GM12878 (cell line): ENCODE results near the gene SERPINB3. TPM values are rescaled to one million over a fixed set of nuclear protein-coding genes. Genes with fewer than 3 reads are reported as not detected.
"Not testable (repeated sequence)": the region's sequence is repeated elsewhere in the genome, so short reads cannot be mapped to it uniquely, and the experiment has no call there.

ENCODE experiments used
- ATAC-seq: fragments of 200-7000 bp; cut with Tn5 transposase; 3 replicates; pipeline ENCODE4 v1.9.1; 2020; ENCODE audit warnings: mild to moderate bottlenecking, moderate library complexity
- BruUV-seq: library from RNA; stranded (reverse); fragments of 400-500 nt; replicated peaks from 2 replicates; lab custom pipeline; 2021; lab: Mats Ljungman, UMichigan
- CTCF ChIA-PET: fragments of 300-600 bp; sonication (Branson Sonifier 250); formaldehyde crosslinking; extraction: SDS; loops from one replicate; lab custom pipeline; 2021; ENCODE audit warnings: inconsistent platforms; lab: Yijun Ruan, JAX
- POLR2A ChIA-PET: fragments of 350-600 bp; formaldehyde crosslinking; extraction: SDS; loops from one replicate; lab custom pipeline; 2021; ENCODE audit warnings: inconsistent platforms; lab: Charles Lee
- RAD21 ChIA-PET: fragments of 300-600 bp; sonication (Branson Sonifier 250); formaldehyde crosslinking; loops from one replicate; lab custom pipeline; 2023; ENCODE audit warnings: antibody characterized with exemption; ENCODE audit not compliant: unreplicated experiment; lab: Charles Lee
- SMC1A ChIA-PET: fragments of 300-600 bp; sonication (Branson Sonifier 250); formaldehyde crosslinking; loops from one replicate; lab custom pipeline; 2023; ENCODE audit not compliant: unreplicated experiment, uncharacterized antibody; lab: Charles Lee
- DNase-seq: peaks from one replicate; pipeline ENCODE4 v3.0.0-alpha.2; 2011; ENCODE audit warnings: low read depth, low spot score
- FAIRE-seq: peaks from 3 replicates; lab custom pipeline; 2011; peaks lifted over from hg19 to GRCh38; lab: Jason Lieb, UNC
- H2AFZ ChIP-seq: 2 replicates; pipeline ENCODE4 v1.6.0; 2011; ENCODE audit warnings: low read depth, low read length, control low read depth; ENCODE audit not compliant: control insufficient read depth
- H3K27ac ChIP-seq: 2 replicates; pipeline ENCODE4 v1.5.1; 2011; ENCODE audit warnings: control low read depth; ENCODE audit not compliant: control insufficient read depth, insufficient read depth
- H3K27me3 ChIP-seq, 2 experiments: replicated peaks in 1 of 2; 2 replicates each; pipeline versions ENCODE4 v1.6.0 to v1.6.1; 2011; ENCODE audit warnings: low read length in 1 of 2; ENCODE audit not compliant: control insufficient read depth in 2 of 2, insufficient read depth in 2 of 2
- H3K36me3 ChIP-seq, 2 experiments: 2 replicates each; pipeline ENCODE4 v1.5.1; 2011; ENCODE audit warnings: low read length in 1 of 2; ENCODE audit not compliant: control insufficient read depth in 2 of 2, insufficient read depth in 2 of 2
- H3K4me1 ChIP-seq: 2 replicates; pipeline ENCODE4 v1.6.1; 2011; ENCODE audit warnings: mild to moderate bottlenecking, low read length, moderate library complexity, mixed read lengths; ENCODE audit not compliant: control insufficient read depth, insufficient read depth
- H3K4me2 ChIP-seq: 2 replicates; pipeline ENCODE4 v1.6.0; 2011; ENCODE audit warnings: control low read depth; ENCODE audit not compliant: control insufficient read depth, insufficient read depth
- H3K4me3 ChIP-seq: fragments of 200-600 bp; sonication (generic); 2 replicates; pipeline ENCODE4 v1.5.1; 2016
- H3K79me2 ChIP-seq: 2 replicates; pipeline ENCODE4 v1.6.0; 2011; ENCODE audit warnings: low read length; ENCODE audit not compliant: control insufficient read depth, insufficient read depth
- H3K9ac ChIP-seq: 2 replicates; pipeline ENCODE4 v1.8.0; 2011; ENCODE audit warnings: low read length, control low read depth, mixed read lengths; ENCODE audit not compliant: control insufficient read depth, insufficient read depth
- H3K9me3 ChIP-seq: replicated peaks from 3 replicates; pipeline ENCODE4 v1.5.1; 2011; ENCODE audit warnings: mild to moderate bottlenecking, low read length; ENCODE audit not compliant: control insufficient read depth, insufficient read depth
- H4K20me1 ChIP-seq: 2 replicates; pipeline ENCODE4 v1.6.0; 2011; ENCODE audit not compliant: control insufficient read depth, insufficient read depth
- WGBS: methylation state at CpG from one replicate; pipeline ENCODE4 v1.1.6; 2016; ENCODE audit warnings: low lambda C conversion rate; ENCODE audit not compliant: insufficient replicate concordance, insufficient coverage; ENCODE audit errors: missing lambda C conversion rate; 5-methylcytosine and 5-hydroxymethylcytosine counted together
- in situ Hi-C: fragments of 300-500 bp; cut with MboI; formaldehyde crosslinking; loops from 9 replicates; pipeline ENCODE4 v1.14.3; 2018; ENCODE audit warnings: mixed read lengths
- intact Hi-C: fragments of 100-400 bp; cut with micrococcal nuclease; formaldehyde crosslinking; loops from one replicate; pipeline ENCODE4 v1.14.2; 2022; ENCODE audit not compliant: unreplicated experiment
- polyA plus RNA-seq, 11 experiments: library from polyadenylated mRNA; depleted of rRNA in 4 of 11; unstranded in 6 of 11; stranded (reverse) in 5 of 11; fragments of >200 nt; fragmentation: Nextera tagmentation in 4 of 11; fragmentation: Illumina TruSeq in 1 of 11; extraction: Ambion mirVana in 4 of 11; extraction: Trizol in 1 of 11; gene quantifications; 1 replicate in 1 of 11; 2 replicates in 10 of 11; pipeline versions ENCODE4 v1.2.1 to v1.2.3, GENCODE V29; 2011 to 2016; ENCODE audit warnings: inconsistent platforms in 2 of 11, missing spikeins in 2 of 11, low read depth in 1 of 11
- total RNA-seq, 4 experiments: library from RNA; depleted of rRNA in 3 of 4; stranded (reverse); fragments of >200 nt in 3 of 4; fragmentation: Illumina TruSeq in 1 of 4; extraction: Trizol in 1 of 4; gene quantifications; 2 replicates each; pipeline versions ENCODE4 v1.2.1 to v1.2.3, GENCODE V29; 2013 to 2021

The SERPINB3 gene
- total and polyA plus RNA-seq, 10 of the 15 experiments (the other 5 are each of a cell fraction or from before 2014, with no cell fraction given) = not detected

DNA sequence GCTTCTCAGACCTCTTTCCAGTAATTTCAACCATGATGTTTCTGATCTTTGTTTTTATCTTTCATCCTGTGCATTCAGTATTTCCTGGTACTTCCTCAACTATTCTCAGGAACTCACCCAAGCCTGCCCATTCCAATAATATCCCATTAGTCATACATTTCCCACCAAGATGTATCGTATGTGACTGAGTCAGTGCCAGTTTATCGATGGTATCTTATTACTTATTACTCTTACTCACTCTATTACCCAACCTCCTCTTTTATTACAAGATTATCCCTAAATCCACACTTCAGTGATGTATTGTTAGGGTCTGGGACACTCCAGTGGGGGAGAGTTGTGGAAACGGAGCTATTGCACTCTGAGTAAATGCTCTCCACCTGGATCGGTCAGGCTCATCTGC, 2.8 kb downstream of the SERPINB3 start:
- WGBS = 51% methylated on average over 4 of the region's 4 CpGs
- BruUV-seq, H3K9me3 ChIP-seq, ATAC-seq, H3K9ac ChIP-seq, POLR2A ChIA-PET, RAD21 ChIA-PET, in situ Hi-C loops, CTCF ChIA-PET, H3K4me2 ChIP-seq, DNase-seq, H3K4me3 ChIP-seq, H3K36me3 ChIP-seq, H2AFZ ChIP-seq, H4K20me1 ChIP-seq, H3K4me1 ChIP-seq, H3K79me2 ChIP-seq, H3K27me3 ChIP-seq, H3K27ac ChIP-seq, SMC1A ChIA-PET, FAIRE-seq: not testable (repeated sequence)
- intact Hi-C loops = loop anchor here (2.0 kb wide), 1 partner anchor 18 kb away; no protein-coding TSS in a partner anchor

DNA sequence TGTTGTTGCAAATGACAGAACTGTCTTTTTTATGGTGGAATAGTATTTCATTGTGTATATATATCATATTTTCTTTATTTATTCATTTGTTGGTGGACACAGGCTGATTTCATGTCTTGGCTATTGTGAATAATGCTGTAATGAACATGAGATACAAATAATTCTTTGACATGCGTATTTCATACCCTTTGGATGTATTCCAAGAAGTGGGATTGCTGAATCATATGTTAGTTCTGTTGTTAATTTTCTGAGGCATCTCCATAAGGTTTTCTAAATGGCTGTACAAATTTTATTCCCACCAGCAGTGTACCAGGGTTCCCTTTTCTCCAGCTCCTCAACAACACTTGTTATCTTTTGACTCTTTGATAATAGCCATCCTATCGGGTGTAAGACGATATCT, 11.4 kb downstream of the SERPINB3 start:
- intact Hi-C loops, H3K79me2 ChIP-seq, BruUV-seq, H3K4me2 ChIP-seq, CTCF ChIA-PET, H4K20me1 ChIP-seq, SMC1A ChIA-PET, ATAC-seq, H3K4me1 ChIP-seq, H3K9me3 ChIP-seq, H3K27me3 ChIP-seq, in situ Hi-C loops, H3K9ac ChIP-seq, FAIRE-seq, H2AFZ ChIP-seq, H3K36me3 ChIP-seq, DNase-seq, H3K4me3 ChIP-seq, RAD21 ChIA-PET, H3K27ac ChIP-seq: not testable (repeated sequence)
- WGBS = 38% methylated on average over 3 of the region's 3 CpGs
- POLR2A ChIA-PET = interaction anchor here (0.6 kb wide), 1 partner anchor 828 kb away, joined by 3 read pairs; no protein-coding TSS in a partner anchor
